ENCODE results near the gene TNFAIP2. TPM values are rescaled to one million over a fixed set of nuclear protein-coding genes. Genes with fewer than 3 reads are reported as not detected.

TNFAIP2 gene
- total and polyA plus RNA-seq, 9 of the 15 experiments (the other 6 are each of a cell fraction or from before 2014, with no cell fraction given) = 22.6 to 68.6 (median 44.6) TPM

GRCh38 chr14:103123634-103124500, 606 bp downstream of the TNFAIP2 start (continued):
- TF ChIP-seq ATF4 (CRISPR knock-in tag; IDR thresholded peaks at IDR 0.05) = no peak
- no peak for TF ChIP-seq E2F5 (CRISPR knock-in tag; IDR thresholded peaks at IDR 0.05)
- no peak for TF ChIP-seq PBX2 (CRISPR knock-in tag; IDR thresholded peaks at IDR 0.05; ENCODE audit: low read depth)
- no peak for TF ChIP-seq PBX2 (tag; conservative IDR thresholded peaks at IDR 0.05; ENCODE audit: low read depth)
- no peak for TF ChIP-seq THAP12 (CRISPR knock-in tag; IDR thresholded peaks at IDR 0.05)
- TF ChIP-seq MEIS2 (IDR thresholded peaks at IDR 0.05; ENCODE audit: partially characterized antibody) = no peak
- no peak for TF ChIP-seq ZNF609 (CRISPR knock-in tag; IDR thresholded peaks at IDR 0.05; ENCODE audit: borderline replicate concordance)
- no peak for TF ChIP-seq SIX5 (IDR thresholded peaks at IDR 0.05; ENCODE audit: borderline replicate concordance in 1 of 2, insufficient read depth in 1 of 2, low read depth in 1 of 2, low read length in 2 of 2)
- no peak for TF ChIP-seq POLR2AphosphoS2 (IDR thresholded peaks at IDR 0.05; ENCODE audit: low read length)
- no peak for TF ChIP-seq NCOA1 (IDR thresholded peaks at IDR 0.05; ENCODE audit: low read depth)
- peak; percentile 28; the same call in 1 of the 2 replicates for TF ChIP-seq ETV5 (CRISPR knock-in tag; IDR thresholded peaks at IDR 0.05; ENCODE audit: low read depth)
- TF ChIP-seq TAF9B (IDR thresholded peaks at IDR 0.05; ENCODE audit: partially characterized antibody) = no peak

All from K562 (cell line).